Heart left ventricle (tissue), 13 donors: ENCODE results near the gene RCE1.

Experiments used
- CTCF ChIP-seq, 12 donors: fragments of 200-600 bp; sonication (generic) in 4 of 12; IDR thresholded peaks; one replicate each; pipeline versions ENCODE4 v1.5.0 to v1.8.0; 2018 to 2022; ENCODE audit warnings: antibody characterized with exemption in 12 of 12, mild to moderate bottlenecking in 5 of 12
- POLR2A ChIP-seq, 2 donors: fragments of 450-650 bp; IDR thresholded peaks; one replicate each; pipeline ENCODE4 v1.6.1; 2017; ENCODE audit warnings: antibody characterized with exemption in 2 of 2, mild to moderate bottlenecking in 2 of 2, moderate library complexity in 2 of 2
- donor health status: ischemic (EF 13 %, LVEDD 7.1; RV severe dilation, severe dysfunction).
- donor health status: DM: no; HTN: yes; CAD: no.
- donor health status: DM: no; HTN: no; CAD: no.
- donor health status: ischemic (EF 25% LVEDD 6.9; RV normal size, moderate dysfunction).
- donor health status: ischemic (EF 25% LVEDD 5.7; RV mildly dilated, moderate dysfunction).
- donor health status: ischemic (EF 35%, LVEDD 5.7; RV mildly dilated, moderate dysfunction).
- donor health status: nonischemic (EF 11% LVEDD 7.7; RV severe dilation, severe dysfunction).
- donor health status: DM: yes; HTN: yes; CAD: no.
- donor health status: PGD.
- donor health status: ischemic (EF 29% LVEDD 5.4; RV normal size, mild dysfunction).
- donor health status: nonischemic (EF 23%, LVEDD 6.1; RV moderate dilation, normal function).

GRCh38 chr11:66834943-66835342, 8.3 kb upstream of the RCE1 start:
- TF ChIP-seq CTCF (IDR thresholded peaks at IDR 0.05) (no peak), POLR2A (IDR thresholded peaks at IDR 0.05) (no peak)
